ENCODE data around the gene ACVRL1.

The ACVRL1 gene

DNA sequence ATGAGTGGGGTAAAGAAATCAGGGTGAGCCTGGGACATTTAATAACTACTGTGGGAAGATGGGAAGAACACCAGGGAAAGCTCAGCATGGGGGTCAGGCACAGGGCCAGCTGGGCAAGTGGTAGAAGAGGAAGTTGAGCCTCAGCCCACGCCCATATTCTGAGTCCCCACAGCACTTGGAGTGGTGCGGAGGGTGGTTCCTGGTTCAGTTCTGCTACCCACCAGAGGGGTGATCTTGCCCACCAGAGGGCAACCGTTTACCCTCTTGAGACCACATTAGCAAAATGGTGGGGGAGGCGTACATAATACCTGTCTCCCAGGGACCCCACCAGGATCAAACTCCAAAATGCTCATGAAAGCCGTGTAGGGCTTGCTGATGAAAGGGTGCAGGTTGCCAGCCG, 36.2 kb upstream of the ACVRL1 start:
- Histone ChIP-seq H3K4me2 (ENCODE audit: low read depth, low read length) (no peak overlapping the region), H3K27ac (ENCODE audit: low read length) (no peak overlapping the region), H3K4me1 (ENCODE audit: low read length) (no peaks in the 10 kb centered on the region), H4K20me1 (ENCODE audit: insufficient read depth, low read length) (no peaks in the 10 kb centered on the region), H3K9me3 (replicated peaks; ENCODE audit: insufficient read depth, low read length) (no peaks in the 10 kb centered on the region), H3K9me2 (replicated peaks; ENCODE audit: insufficient read depth, low read length) (no peaks in the 10 kb centered on the region), H3K27me3 (replicated peaks; ENCODE audit: insufficient read depth, low read length) (peaks cover 31% of the 10 kb centered on the region), H3K36me3 (replicated peaks; ENCODE audit: insufficient read depth, low read length) (no peaks in the 10 kb centered on the region), H3K4me3 (ENCODE audit: low read length) (no peak overlapping the region), H2AFZ (ENCODE audit: low read length) (no peak overlapping the region), H3K79me2 (ENCODE audit: low read length) (no peaks in the 10 kb centered on the region), H3F3A (ENCODE audit: insufficient read depth, low read length) (no peaks in the 10 kb centered on the region), H3K9ac (ENCODE audit: low read length) (no peak overlapping the region)
- DNase-seq, result no peak
- TF ChIP-seq, protein P1, sequence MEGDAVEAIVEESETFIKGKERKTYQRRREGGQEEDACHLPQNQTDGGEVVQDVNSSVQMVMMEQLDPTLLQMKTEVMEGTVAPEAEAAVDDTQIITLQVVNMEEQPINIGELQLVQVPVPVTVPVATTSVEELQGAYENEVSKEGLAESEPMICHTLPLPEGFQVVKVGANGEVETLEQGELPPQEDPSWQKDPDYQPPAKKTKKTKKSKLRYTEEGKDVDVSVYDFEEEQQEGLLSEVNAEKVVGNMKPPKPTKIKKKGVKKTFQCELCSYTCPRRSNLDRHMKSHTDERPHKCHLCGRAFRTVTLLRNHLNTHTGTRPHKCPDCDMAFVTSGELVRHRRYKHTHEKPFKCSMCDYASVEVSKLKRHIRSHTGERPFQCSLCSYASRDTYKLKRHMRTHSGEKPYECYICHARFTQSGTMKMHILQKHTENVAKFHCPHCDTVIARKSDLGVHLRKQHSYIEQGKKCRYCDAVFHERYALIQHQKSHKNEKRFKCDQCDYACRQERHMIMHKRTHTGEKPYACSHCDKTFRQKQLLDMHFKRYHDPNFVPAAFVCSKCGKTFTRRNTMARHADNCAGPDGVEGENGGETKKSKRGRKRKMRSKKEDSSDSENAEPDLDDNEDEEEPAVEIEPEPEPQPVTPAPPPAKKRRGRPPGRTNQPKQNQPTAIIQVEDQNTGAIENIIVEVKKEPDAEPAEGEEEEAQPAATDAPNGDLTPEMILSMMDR (IDR thresholded peaks at IDR 0.05; ENCODE audit: low read length), result peak; percentile 8; the same call in 1 of the 2 replicates
- TF ChIP-seq EZH2phosphoT487 (IDR thresholded peaks at IDR 0.05; ENCODE audit: low read length) (no peak), EZH2 (optimal IDR thresholded peaks at IDR 0.05; ENCODE audit: low read depth, low read length) (no peak)

DNA sequence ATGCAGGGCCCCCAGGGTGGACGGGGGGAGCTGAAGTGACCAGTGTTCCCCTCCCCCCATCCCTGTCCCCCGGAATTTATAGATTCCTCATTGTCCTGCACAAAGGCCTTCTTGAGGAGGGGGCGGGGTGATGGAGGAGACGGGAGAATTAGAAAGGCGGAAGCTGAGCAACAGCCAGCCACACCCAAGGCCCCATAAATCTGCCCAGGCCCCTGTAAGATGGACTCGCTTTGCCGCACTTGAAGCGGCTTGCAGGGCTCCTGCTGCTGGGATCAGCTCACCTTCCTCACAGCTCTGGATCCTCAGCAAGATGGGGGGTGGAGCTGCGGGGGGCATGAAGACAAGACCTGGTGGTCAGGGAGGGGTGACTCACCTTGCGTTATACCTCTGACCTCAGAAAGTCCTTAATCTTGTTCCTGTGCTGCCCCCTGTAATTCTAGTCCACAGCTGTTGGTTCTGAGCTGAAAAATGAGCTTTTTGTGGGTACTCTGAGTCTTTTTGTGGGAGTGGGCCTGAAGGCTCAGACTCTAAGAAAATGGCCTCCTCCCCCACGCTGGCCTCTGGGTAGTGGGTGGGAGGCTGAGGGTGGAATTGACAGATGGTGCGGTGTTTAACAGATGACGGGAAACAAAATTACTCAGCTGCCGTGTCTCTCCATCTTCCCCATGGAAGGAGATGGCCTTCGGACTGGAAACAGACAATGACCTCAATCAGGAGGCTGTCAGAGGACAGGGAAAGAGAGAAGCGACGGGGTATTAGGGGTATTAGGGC, 35.2 kb upstream of the ACVRL1 start:
- Histone ChIP-seq H3K36me3 (replicated peaks; ENCODE audit: insufficient read depth, low read length) (no peaks in the 10 kb centered on the region), H3K4me2 (ENCODE audit: low read depth, low read length) (no peak overlapping the region), H3F3A (ENCODE audit: insufficient read depth, low read length) (no peaks in the 10 kb centered on the region), H2AFZ (ENCODE audit: low read length) (no peak overlapping the region), H3K27me3 (replicated peaks; ENCODE audit: insufficient read depth, low read length) (peaks cover 31% of the 10 kb centered on the region), H3K4me1 (ENCODE audit: low read length) (no peaks in the 10 kb centered on the region), H3K9me3 (replicated peaks; ENCODE audit: insufficient read depth, low read length) (no peaks in the 10 kb centered on the region), H3K4me3 (ENCODE audit: low read length) (no peak overlapping the region), H3K79me2 (ENCODE audit: low read length) (no peaks in the 10 kb centered on the region), H4K20me1 (ENCODE audit: insufficient read depth, low read length) (no peaks in the 10 kb centered on the region), H3K9me2 (replicated peaks; ENCODE audit: insufficient read depth, low read length) (no peaks in the 10 kb centered on the region), H3K27ac (ENCODE audit: low read length) (no peak overlapping the region), H3K9ac (ENCODE audit: low read length) (no peak overlapping the region)
- no peak for DNase-seq
- TF ChIP-seq, protein P1 (IDR thresholded peaks at IDR 0.05; ENCODE audit: low read length), result no peak

DNA sequence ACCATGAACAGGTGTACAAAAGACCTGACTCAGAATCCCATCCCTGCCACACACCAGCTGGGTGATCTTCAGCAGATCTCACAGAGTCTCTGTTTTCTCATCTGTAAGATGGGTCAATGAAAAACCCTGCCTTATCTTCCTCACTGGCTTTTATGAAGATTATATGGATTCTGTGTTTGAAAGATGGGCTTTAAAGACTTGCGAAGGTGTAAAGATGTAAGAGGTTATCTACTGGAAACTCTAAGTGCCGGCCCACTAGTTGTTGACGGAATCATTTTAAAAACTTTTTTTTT, 34.7 kb upstream of the ACVRL1 start:
- no peak overlapping the region for H3K27ac ChIP-seq (ENCODE audit: low read length)

More for the DNA sequence above, 34.7 kb upstream of the ACVRL1 start:
- no peak overlapping the region for H2AFZ ChIP-seq (ENCODE audit: low read length)
- no peak for DNase-seq
- no peaks in the 10 kb centered on the region for H3K4me1 ChIP-seq (ENCODE audit: low read length)
- H3K27me3 ChIP-seq (replicated peaks; ENCODE audit: insufficient read depth, low read length), result peaks cover 31% of the 10 kb centered on the region
- no peaks in the 10 kb centered on the region for H3K9me2 ChIP-seq (replicated peaks; ENCODE audit: insufficient read depth, low read length)
- no peaks in the 10 kb centered on the region for H3K79me2 ChIP-seq (ENCODE audit: low read length)
- H3K9me3 ChIP-seq (replicated peaks; ENCODE audit: insufficient read depth, low read length), result no peaks in the 10 kb centered on the region
- H3K4me3 ChIP-seq (ENCODE audit: low read length), result no peak overlapping the region
- no peaks in the 10 kb centered on the region for H3K36me3 ChIP-seq (replicated peaks; ENCODE audit: insufficient read depth, low read length)
- no peak for TF ChIP-seq EZH2phosphoT487 (IDR thresholded peaks at IDR 0.05; ENCODE audit: low read length)
- TF ChIP-seq, protein P1 (IDR thresholded peaks at IDR 0.05; ENCODE audit: low read length), result no peak
- TF ChIP-seq EZH2 (optimal IDR thresholded peaks at IDR 0.05; ENCODE audit: low read depth, low read length), result no peak
- H3K4me2 ChIP-seq (ENCODE audit: low read depth, low read length), result no peak overlapping the region
- no peaks in the 10 kb centered on the region for H4K20me1 ChIP-seq (ENCODE audit: insufficient read depth, low read length)
- no peak overlapping the region for H3K9ac ChIP-seq (ENCODE audit: low read length)
- H3F3A ChIP-seq (ENCODE audit: insufficient read depth, low read length), result no peaks in the 10 kb centered on the region
